ENCODE data around the gene CASQ1. TPM values are rescaled to one million over a fixed set of nuclear protein-coding genes. Genes with fewer than 3 reads are reported as not detected.

The CASQ1 gene
- total and polyA plus RNA-seq, 2 of the 13 experiments (the other 11 are each of a cell fraction or from before 2014, with no cell fraction given) = 0.09 to 0.20 TPM

DNA sequence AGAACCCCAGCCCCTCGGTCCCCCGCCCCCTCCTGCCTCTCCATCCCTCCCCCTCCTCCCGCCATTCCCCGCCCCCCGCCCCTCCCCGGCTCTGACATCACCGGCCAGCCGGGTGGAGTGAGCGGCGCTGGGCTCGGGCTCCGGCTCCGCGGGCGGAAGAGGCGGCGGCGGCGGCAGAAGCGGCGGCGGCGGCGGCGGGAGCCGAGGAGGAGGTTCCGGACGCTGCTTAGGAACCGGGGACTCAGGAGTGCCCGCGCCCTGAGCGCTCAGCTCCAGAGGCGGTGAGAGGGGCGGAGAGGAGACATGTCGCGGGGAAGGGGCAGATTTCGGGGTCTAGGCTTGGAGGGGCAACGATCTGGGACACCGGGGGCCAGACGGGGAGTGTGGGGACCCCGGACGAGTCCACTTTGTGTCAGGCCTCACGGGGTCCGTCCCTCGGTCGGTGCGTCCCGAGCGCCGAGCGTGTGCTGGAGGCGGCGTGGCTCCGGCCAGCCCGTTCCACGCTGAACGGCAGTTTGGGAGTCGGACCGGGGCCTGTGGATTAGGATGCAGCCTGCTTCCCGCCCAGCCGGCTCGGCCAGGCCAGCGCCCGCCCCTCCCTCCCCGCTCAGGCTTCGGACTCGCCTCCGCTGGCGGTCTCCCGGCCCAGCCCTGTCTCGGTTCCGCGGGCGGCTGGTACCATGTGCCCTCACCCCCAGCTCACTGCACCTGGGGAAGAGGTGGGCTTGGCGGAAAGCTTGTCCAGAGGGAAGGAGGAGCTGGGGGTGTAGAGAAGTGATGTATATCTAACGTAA lies 15.1 kb downstream of the CASQ1 start, which contains the start of gene PEA15 (continued):
- TF ChIP-seq ZNF468 (CRISPR knock-in tag; IDR thresholded peaks at IDR 0.05) (no peak), SSRP1 (CRISPR knock-in tag; IDR thresholded peaks at IDR 0.05) (no peak), ZFP41 (CRISPR knock-in tag; IDR thresholded peaks at IDR 0.05; ENCODE audit: borderline replicate concordance) (no peak), ZNF34 (CRISPR knock-in tag; IDR thresholded peaks at IDR 0.05; ENCODE audit: borderline replicate concordance) (no peak), GABPB1 (CRISPR knock-in tag; IDR thresholded peaks at IDR 0.05) (peak; percentile 61; the same call in 1 of the 2 replicates), CBFB (CRISPR knock-in tag; IDR thresholded peaks at IDR 0.05) (no peak), TP53 (CRISPR knock-in tag; conservative IDR thresholded peaks at IDR 0.05) (no peak; the same call in 1 of the 2 replicates), SRY (CRISPR knock-in tag; IDR thresholded peaks at IDR 0.05) (peak; percentile 55; the same call in 1 of the 2 replicates), ZFYVE20 (CRISPR knock-in tag; IDR thresholded peaks at IDR 0.05; ENCODE audit: borderline replicate concordance, low read depth) (peak; percentile 40; the same call in 1 of the 2 replicates), MYC (CRISPR knock-in tag; IDR thresholded peaks at IDR 0.05; ENCODE audit: borderline replicate concordance) (peak; percentile 57; the same call in 1 of the 2 replicates), POLR2AphosphoS2 (IDR thresholded peaks at IDR 0.05; ENCODE audit: low read depth, low read length) (no peak)
- TF ChIP-seq, protein P1, sequence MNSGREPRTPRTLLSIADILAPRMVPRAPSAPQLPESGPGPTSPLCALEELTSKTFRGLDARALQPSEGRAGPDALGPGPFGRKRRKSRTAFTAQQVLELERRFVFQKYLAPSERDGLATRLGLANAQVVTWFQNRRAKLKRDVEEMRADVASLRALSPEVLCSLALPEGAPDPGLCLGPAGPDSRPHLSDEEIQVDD (CRISPR knock-in tag; IDR thresholded peaks at IDR 0.05; ENCODE audit: borderline replicate concordance) = no peak
- TF ChIP-seq, protein P2, sequence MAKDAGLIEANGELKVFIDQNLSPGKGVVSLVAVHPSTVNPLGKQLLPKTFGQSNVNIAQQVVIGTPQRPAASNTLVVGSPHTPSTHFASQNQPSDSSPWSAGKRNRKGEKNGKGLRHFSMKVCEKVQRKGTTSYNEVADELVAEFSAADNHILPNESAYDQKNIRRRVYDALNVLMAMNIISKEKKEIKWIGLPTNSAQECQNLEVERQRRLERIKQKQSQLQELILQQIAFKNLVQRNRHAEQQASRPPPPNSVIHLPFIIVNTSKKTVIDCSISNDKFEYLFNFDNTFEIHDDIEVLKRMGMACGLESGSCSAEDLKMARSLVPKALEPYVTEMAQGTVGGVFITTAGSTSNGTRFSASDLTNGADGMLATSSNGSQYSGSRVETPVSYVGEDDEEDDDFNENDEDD (CRISPR knock-in tag; IDR thresholded peaks at IDR 0.05; ENCODE audit: borderline replicate concordance) = peak; percentile 35; the same call in 1 of the 2 replicates
- TF ChIP-seq, protein P3, sequence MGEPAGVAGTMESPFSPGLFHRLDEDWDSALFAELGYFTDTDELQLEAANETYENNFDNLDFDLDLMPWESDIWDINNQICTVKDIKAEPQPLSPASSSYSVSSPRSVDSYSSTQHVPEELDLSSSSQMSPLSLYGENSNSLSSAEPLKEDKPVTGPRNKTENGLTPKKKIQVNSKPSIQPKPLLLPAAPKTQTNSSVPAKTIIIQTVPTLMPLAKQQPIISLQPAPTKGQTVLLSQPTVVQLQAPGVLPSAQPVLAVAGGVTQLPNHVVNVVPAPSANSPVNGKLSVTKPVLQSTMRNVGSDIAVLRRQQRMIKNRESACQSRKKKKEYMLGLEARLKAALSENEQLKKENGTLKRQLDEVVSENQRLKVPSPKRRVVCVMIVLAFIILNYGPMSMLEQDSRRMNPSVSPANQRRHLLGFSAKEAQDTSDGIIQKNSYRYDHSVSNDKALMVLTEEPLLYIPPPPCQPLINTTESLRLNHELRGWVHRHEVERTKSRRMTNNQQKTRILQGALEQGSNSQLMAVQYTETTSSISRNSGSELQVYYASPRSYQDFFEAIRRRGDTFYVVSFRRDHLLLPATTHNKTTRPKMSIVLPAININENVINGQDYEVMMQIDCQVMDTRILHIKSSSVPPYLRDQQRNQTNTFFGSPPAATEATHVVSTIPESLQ (CRISPR knock-in tag; conservative IDR thresholded peaks at IDR 0.05) = no peak

Measured in HepG2 (cell line).